ENCODE results near the gene AMELY. TPM values are rescaled to one million over a fixed set of nuclear protein-coding genes. Genes with fewer than 3 reads are reported as not detected.
A peak's percentile ranks its signal among the peaks of the same experiment; 100 is the strongest.

Gene AMELY
- total and polyA plus RNA-seq, 2 donors from 2014 or later = not detected

GRCh38 chrY:6947695-6948094, 36.1 kb upstream of the AMELY start:
- Histone ChIP-seq H3K9ac (ENCODE audit: low read length in 3 of 3) (no peak overlapping the region), H3K27ac (ENCODE audit: low read depth in 2 of 2, low read length in 2 of 2) (no peak overlapping the region), H3K4me3 (ENCODE audit: low read length in 3 of 3) (no peak overlapping the region), H3K9me3 (ENCODE audit: control insufficient read depth in 2 of 3, insufficient read depth in 1 of 3, low read length in 3 of 3) (no peaks in the 10 kb centered on the region), H3K4me1 (ENCODE audit: control insufficient read depth in 2 of 3, insufficient read depth in 2 of 3, low read depth in 1 of 3, low read length in 3 of 3) (no peaks in the 10 kb centered on the region), H3K27me3 (ENCODE audit: control insufficient read depth, insufficient read depth, low read length) (no peaks in the 10 kb centered on the region), H3K36me3 (ENCODE audit: control insufficient read depth in 2 of 3, insufficient read depth in 3 of 3, low read length in 3 of 3) (no peaks in the 10 kb centered on the region)
- DNase-seq = peak in 1 of 5 donors; percentile 20
- FAIRE-seq = no peak
- peak; percentile 7 for TF ChIP-seq CTCF (IDR thresholded peaks at IDR 0.05; ENCODE audit: borderline replicate concordance, extremely low read depth, insufficient read depth)
- intact Hi-C loops (cut with DNase I) = no loop called here

GRCh38 chrY:6935497-6935896, 23.9 kb upstream of the AMELY start:
- H3K27me3 ChIP-seq (ENCODE audit: control insufficient read depth, insufficient read depth, low read length) = no peaks in the 10 kb centered on the region
- DNase-seq (no peak), FAIRE-seq (no peak)
- no peaks in the 10 kb centered on the region for H3K36me3 ChIP-seq (ENCODE audit: control insufficient read depth in 2 of 3, insufficient read depth in 3 of 3, low read length in 3 of 3)
- no peaks in the 10 kb centered on the region for H3K4me1 ChIP-seq (ENCODE audit: control insufficient read depth in 2 of 3, insufficient read depth in 2 of 3, low read depth in 1 of 3, low read length in 3 of 3)
- no peak overlapping the region for H3K9ac ChIP-seq (ENCODE audit: low read length in 3 of 3)
- no peak overlapping the region for H3K4me3 ChIP-seq (ENCODE audit: low read length in 3 of 3)
- H3K9me3 ChIP-seq (ENCODE audit: control insufficient read depth in 2 of 3, insufficient read depth in 1 of 3, low read length in 3 of 3) = no peaks in the 10 kb centered on the region
- no peak for TF ChIP-seq CTCF (IDR thresholded peaks at IDR 0.05; ENCODE audit: borderline replicate concordance, extremely low read depth, insufficient read depth)
- intact Hi-C loops (cut with DNase I) = no loop called here
- H3K27ac ChIP-seq (ENCODE audit: low read depth in 2 of 2, low read length in 2 of 2) = no peak overlapping the region

GRCh38 chrY:6931779-6932396, 20.3 kb upstream of the AMELY start:
- H3K9ac ChIP-seq (ENCODE audit: low read length in 3 of 3) = no peak overlapping the region

More at GRCh38 chrY:6931779-6932396, 20.3 kb upstream of the AMELY start:
- no peaks in the 10 kb centered on the region for H3K27me3 ChIP-seq (ENCODE audit: control insufficient read depth, insufficient read depth, low read length)
- H3K9me3 ChIP-seq (ENCODE audit: control insufficient read depth in 2 of 3, insufficient read depth in 1 of 3, low read length in 3 of 3) = no peaks in the 10 kb centered on the region
- no peak overlapping the region for H3K27ac ChIP-seq (ENCODE audit: low read depth in 2 of 2, low read length in 2 of 2)
- no peak for FAIRE-seq
- peaks cover 0 to 6% (median 0%) of the 10 kb centered on the region in 3 donors for H3K4me1 ChIP-seq (ENCODE audit: control insufficient read depth in 2 of 3, insufficient read depth in 2 of 3, low read depth in 1 of 3, low read length in 3 of 3)
- H3K36me3 ChIP-seq (ENCODE audit: control insufficient read depth in 2 of 3, insufficient read depth in 3 of 3, low read length in 3 of 3) = no peaks in the 10 kb centered on the region
- no peak for DNase-seq
- intact Hi-C loops (cut with DNase I) = no loop called here
- TF ChIP-seq CTCF (IDR thresholded peaks at IDR 0.05; ENCODE audit: borderline replicate concordance, extremely low read depth, insufficient read depth) = no peak
- H3K4me3 ChIP-seq (ENCODE audit: low read length in 3 of 3) = no peak overlapping the region
